SK-N-MC (cell line): Measurements from ENCODE around the gene TMEM120A.

Experiments
- DNase-seq: peaks from one replicate; pipeline ENCODE4 v3.0.0-alpha.2; 2011; ENCODE audit warnings: low read depth, low spot score
- H3K27ac ChIP-seq: fragments of 200-600 bp; sonication (generic); 2 replicates; pipeline ENCODE4 v1.5.1; 2016; ENCODE audit warnings: mixed run types
- H3K36me3 ChIP-seq: fragments of 200-600 bp; sonication (generic); 2 replicates; pipeline ENCODE4 v1.6.1; 2017; ENCODE audit warnings: antibody characterized with exemption, low read length, mixed read lengths; ENCODE audit not compliant: insufficient read depth
- H3K4me3 ChIP-seq: fragments of 200-600 bp; sonication (generic); 2 replicates; pipeline ENCODE4 v1.5.1; 2016
- H3K9ac ChIP-seq: fragments of 200-600 bp; sonication (generic); 2 replicates; pipeline ENCODE4 v1.8.0; 2017; ENCODE audit warnings: mixed run types, mixed read lengths; ENCODE audit not compliant: insufficient read length
- H3K9me3 ChIP-seq: fragments of 200-600 bp; sonication (generic); 2 replicates; pipeline ENCODE4 v1.6.1; 2017; ENCODE audit warnings: low read depth, mild to moderate bottlenecking, antibody characterized with exemption, low read length, moderate library complexity, mixed read lengths
- EZH2 ChIP-seq: fragments of 200-600 bp; sonication (generic); IDR thresholded peaks from one replicate; pipeline ENCODE4 v1.6.1; 2017; ENCODE audit warnings: antibody characterized with exemption
- FOXP2 ChIP-seq: optimal IDR thresholded peaks from 2 replicates; pipeline ENCODE3; 2011; ENCODE audit warnings: mild to moderate bottlenecking, moderate library complexity; ENCODE audit not compliant: insufficient read depth; ENCODE audit errors: extremely low read length, control extremely low read depth
- POLR2AphosphoS5 ChIP-seq: IDR thresholded peaks from 2 replicates; pipeline ENCODE4 v1.6.1; 2012; ENCODE audit warnings: mild to moderate bottlenecking, low read depth, low read length, borderline replicate concordance

Gene TMEM120A

DNA sequence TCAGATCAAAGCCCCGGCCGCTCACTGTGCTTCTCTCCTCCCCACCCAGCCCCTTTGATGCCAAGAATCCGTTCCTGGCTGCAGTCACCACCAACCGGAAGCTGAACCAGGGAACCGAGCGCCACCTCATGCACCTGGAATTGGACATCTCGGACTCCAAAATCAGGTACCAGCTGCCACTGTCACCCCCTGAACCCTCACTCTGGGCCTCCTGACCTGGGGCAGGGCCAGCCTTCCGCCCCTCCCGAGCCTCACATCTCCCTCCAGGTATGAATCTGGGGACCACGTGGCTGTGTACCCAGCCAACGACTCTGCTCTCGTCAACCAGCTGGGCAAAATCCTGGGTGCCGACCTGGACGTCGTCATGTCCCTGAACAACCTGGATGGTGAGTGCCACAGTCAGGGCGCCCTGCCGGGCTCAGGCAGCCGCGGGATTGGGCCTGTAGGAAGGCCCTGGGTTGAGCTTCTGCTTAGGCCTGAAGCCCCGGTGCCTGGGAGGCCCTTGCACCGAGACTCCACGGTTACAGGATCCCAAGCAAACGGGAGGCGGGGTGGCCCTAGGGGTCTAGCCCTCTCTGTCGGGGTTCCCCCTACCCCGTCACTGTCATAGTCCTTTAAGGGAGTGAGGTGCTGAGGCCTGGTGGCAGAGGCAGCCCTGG is 10.8 kb downstream of the TMEM120A start:
- Histone ChIP-seq H3K4me3 (no peak overlapping the region), H3K9ac (no peak overlapping the region), H3K27ac (no peak overlapping the region), H3K9me3 (no peaks in the 10 kb centered on the region), H3K36me3 (no peaks in the 10 kb centered on the region; the same call in 1 of the 2 replicates)
- no peak for DNase-seq
- TF ChIP-seq FOXP2 (no peak), EZH2 (no peak), POLR2AphosphoS5 (no peak)

DNA sequence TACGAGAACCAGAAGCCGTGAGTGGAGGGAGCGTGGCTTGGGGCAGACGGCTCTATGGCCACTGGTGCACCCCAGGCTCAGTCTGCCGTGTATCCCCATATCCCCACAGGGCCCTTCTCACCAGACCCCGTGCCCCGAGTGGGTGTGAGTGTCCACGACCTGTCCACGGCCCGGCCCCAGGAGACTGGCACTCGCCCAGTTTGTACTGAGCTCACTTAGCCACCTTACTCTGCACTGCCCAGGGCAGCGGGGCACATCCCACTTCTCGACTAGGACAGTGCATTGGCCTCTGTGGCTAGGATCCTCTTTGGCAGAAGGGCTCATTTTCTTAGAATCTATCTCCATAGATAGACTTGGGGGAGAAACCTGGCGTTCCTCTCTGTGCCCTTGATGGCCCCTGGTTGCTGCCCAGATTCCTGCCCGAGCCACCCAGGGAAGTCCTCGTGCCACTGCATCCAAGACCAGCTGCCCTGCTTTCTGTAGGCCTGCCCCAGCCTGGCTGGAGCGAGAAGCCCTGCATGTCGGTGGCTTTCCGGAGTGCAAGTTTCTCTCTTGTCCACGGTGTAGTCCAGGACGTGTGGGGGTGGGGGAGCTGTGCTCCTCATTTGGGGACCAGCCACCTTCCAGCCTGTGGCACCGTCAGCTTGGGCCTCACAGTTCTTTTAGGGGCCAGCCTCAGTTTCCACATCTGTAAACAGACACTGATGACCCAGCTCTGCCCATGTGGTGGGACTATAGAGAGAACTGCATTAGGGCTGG is 11.9 kb downstream of the TMEM120A start:
- no peaks in the 10 kb centered on the region for H3K9me3 ChIP-seq
- no peak overlapping the region for H3K4me3 ChIP-seq
- H3K27ac ChIP-seq = no peak overlapping the region
- no peaks in the 10 kb centered on the region; the same call in 1 of the 2 replicates for H3K36me3 ChIP-seq
- no peak for TF ChIP-seq EZH2
- no peak for TF ChIP-seq FOXP2
- no peak for TF ChIP-seq POLR2AphosphoS5
- no peak overlapping the region for H3K9ac ChIP-seq
- DNase-seq = no peak

DNA sequence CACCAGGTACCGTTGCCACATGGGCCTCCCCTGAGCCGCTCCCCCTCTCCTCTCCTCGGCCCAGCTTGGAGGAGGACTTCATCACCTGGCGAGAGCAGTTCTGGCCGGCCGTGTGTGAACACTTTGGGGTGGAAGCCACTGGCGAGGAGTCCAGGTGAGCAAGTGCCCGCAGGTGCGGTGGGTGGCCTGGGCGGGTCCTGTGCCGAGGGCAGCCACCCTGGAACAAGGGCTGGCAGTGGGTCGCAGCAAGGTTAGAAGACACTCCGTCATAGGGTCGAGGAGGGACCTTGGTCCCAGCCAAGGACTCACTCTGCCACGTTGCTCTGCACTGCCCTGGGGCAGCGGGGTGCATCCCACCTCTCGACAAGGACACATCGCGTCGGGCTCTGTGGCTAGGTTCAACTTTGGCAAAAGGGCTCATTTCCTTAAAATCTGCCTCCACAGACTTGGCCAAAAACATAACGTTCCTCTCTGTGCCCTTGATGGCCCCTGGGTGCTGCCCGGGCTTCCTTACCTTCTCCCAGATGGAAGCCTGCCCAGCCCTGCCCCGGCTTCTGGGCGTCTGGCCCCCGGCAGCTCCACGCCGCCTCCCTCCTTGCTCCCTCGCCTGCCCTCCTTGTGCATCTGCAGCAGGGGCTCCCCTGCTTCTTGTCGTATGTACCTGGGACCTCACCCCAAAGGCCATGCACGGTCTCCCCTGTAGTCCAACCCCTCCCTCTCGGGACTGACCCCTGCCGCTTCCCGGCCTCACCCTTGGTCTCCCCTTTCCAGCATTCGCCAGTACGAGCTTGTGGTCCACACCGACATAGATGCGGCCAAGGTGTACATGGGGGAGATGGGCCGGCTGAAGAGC is 12.7 kb downstream of the TMEM120A start:
- TF ChIP-seq FOXP2 (no peak), POLR2AphosphoS5 (no peak), EZH2 (no peak)
- no peak overlapping the region for H3K9ac ChIP-seq
- DNase-seq = no peak
- no peaks in the 10 kb centered on the region for H3K9me3 ChIP-seq
- H3K4me3 ChIP-seq = no peak overlapping the region
- no peak overlapping the region for H3K27ac ChIP-seq
- H3K36me3 ChIP-seq = no peaks in the 10 kb centered on the region; the same call in 1 of the 2 replicates

DNA sequence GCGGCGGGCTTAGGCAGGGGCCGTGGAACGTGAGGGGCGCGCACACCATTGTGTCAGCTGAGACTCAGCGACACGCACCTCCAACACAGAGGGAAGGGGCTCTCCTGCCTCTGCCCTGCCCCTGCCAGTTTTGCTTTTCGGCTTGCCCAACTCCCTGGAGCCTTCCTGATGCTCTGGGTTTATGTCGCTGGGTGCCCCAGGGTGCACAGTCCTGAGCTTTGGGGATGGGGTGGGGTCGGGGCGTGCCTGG is 13.3 kb downstream of the TMEM120A start:
- no peak overlapping the region for H3K27ac ChIP-seq
- no peak for TF ChIP-seq EZH2
- TF ChIP-seq POLR2AphosphoS5 = no peak
- TF ChIP-seq FOXP2 = no peak
- H3K36me3 ChIP-seq = no peaks in the 10 kb centered on the region; the same call in 1 of the 2 replicates
- no peak overlapping the region for H3K9ac ChIP-seq
- no peaks in the 10 kb centered on the region for H3K9me3 ChIP-seq
- DNase-seq = no peak
- no peak overlapping the region for H3K4me3 ChIP-seq

DNA sequence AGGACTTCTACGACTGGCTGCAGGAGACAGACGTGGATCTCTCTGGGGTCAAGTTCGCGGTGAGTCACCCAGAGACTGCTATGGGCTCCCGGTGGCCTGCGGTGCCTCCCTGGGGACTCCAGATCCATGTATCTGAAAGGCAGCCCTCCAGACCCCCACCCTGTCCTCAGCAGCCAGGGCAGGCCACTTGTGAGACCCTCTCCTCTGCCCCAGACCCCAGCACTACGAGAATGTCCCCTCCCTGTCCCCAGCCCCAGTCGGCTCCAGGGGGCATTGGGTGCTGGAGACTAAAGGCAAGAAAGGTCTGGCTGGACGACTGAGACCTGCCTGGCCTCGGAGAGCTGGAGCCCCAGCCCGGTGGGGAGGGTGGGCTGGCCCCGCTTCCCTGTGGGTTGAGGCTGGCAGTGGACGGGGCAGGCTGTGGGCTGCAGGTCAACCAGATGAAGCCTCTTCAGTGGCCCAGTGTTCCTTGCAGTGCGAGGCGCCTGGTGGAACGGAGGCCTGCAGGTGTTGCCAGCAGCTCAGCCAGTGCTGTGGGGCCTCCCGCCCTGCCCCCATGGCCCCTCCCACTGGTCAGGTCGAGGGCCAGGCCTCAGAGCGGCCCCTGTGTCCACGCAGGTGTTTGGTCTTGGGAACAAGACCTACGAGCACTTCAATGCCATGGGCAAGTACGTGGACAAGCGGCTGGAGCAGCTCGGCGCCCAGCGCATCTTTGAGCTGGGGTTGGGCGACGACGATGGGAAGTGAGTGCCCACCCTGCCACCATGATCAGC is 13.8 kb downstream of the TMEM120A start:
- no peak for DNase-seq
- Histone ChIP-seq H3K4me3 (no peak overlapping the region), H3K36me3 (no peaks in the 10 kb centered on the region; the same call in 1 of the 2 replicates), H3K9ac (no peak overlapping the region), H3K9me3 (no peaks in the 10 kb centered on the region), H3K27ac (no peak overlapping the region)
- no peak for TF ChIP-seq FOXP2
- TF ChIP-seq EZH2 = no peak
- TF ChIP-seq POLR2AphosphoS5 = no peak

DNA sequence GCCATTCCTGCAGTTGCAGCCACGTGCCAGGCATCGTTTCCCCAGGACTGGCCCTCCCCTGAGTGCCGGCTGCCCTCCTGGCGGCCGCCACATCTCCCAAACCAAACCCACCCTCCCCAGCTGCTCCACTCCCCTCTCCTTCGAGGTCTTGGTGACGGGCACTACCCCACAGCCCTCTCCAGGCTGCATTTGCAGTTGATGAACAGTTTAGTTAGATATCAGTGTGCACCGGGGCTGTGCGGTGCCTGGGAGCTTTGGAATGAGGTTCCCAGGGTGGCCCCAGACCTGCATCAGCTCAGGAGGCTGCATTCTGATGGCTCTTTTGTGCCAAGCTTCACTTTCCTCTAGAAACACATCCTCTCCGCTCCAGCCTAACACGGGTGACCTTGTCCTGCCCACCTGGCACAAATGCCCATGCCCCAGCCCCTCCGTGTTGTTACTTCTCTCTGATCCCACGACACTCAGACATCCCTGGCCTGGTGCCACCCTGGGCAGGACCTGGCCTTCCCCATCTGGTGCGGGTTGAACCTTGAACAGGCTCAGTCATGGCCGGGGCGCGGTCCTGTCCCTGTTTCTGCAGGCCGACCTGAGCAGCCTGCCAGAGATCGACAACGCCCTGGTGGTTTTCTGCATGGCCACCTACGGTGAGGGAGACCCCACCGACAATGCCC is 14.5 kb downstream of the TMEM120A start:
- no peaks in the 10 kb centered on the region; the same call in 1 of the 2 replicates for H3K36me3 ChIP-seq
- H3K4me3 ChIP-seq = no peak overlapping the region
- no peak overlapping the region for H3K27ac ChIP-seq
- no peak for TF ChIP-seq EZH2
- TF ChIP-seq POLR2AphosphoS5 = no peak
- TF ChIP-seq FOXP2 = no peak
- H3K9ac ChIP-seq = no peak overlapping the region
- no peak for DNase-seq
- H3K9me3 ChIP-seq = no peaks in the 10 kb centered on the region

DNA sequence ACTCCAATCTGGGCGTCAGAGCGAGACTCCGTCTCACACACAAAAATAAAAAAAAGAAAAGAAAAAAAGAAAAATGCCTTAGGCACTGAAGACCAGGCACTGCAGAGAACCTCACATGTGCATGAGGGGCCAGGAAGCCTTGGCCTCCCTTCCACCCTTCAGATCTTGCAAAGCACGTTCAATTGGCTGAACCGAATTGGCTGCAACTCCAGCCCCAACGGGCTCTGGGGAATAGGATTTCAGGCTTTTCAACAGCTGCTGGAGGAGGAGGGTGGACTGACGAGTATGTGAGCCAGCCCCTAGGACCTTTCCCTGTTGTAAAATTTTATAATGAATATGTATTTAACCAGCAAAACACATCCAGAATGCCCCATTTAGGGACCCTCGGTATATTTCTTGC is 16.7 kb downstream of the TMEM120A start:
- Histone ChIP-seq H3K27ac (0 out of 2 replicates have a peak overlapping the region, but pooled peaks have one; percentile 1), H3K9me3 (no peaks in the 10 kb centered on the region), H3K36me3 (no peaks in the 10 kb centered on the region), H3K9ac (no peak overlapping the region), H3K4me3 (no peak overlapping the region)
- TF ChIP-seq FOXP2 (no peak), POLR2AphosphoS5 (no peak), EZH2 (no peak)
- no peak for DNase-seq
